GM12878 (cell line): ENCODE results near the gene DNA2. TPM values are rescaled to one million over a fixed set of nuclear protein-coding genes. Genes with fewer than 3 reads are reported as not detected.

Experiments used
- ATAC-seq: fragments of 200-7000 bp; cut with Tn5 transposase; 3 replicates; pipeline ENCODE4 v1.9.1; 2020; ENCODE audit warnings: mild to moderate bottlenecking, moderate library complexity
- BruUV-seq: library from RNA; stranded (reverse); fragments of 400-500 nt; replicated peaks from 2 replicates; lab custom pipeline; 2021; lab: Mats Ljungman, UMichigan
- CTCF ChIA-PET: fragments of 300-600 bp; sonication (Branson Sonifier 250); formaldehyde crosslinking; extraction: SDS; loops from one replicate; lab custom pipeline; 2021; ENCODE audit warnings: inconsistent platforms; lab: Yijun Ruan, JAX
- POLR2A ChIA-PET: fragments of 350-600 bp; formaldehyde crosslinking; extraction: SDS; loops from one replicate; lab custom pipeline; 2021; ENCODE audit warnings: inconsistent platforms; lab: Charles Lee
- RAD21 ChIA-PET: fragments of 300-600 bp; sonication (Branson Sonifier 250); formaldehyde crosslinking; loops from one replicate; lab custom pipeline; 2023; ENCODE audit warnings: antibody characterized with exemption; ENCODE audit not compliant: unreplicated experiment; lab: Charles Lee
- SMC1A ChIA-PET: fragments of 300-600 bp; sonication (Branson Sonifier 250); formaldehyde crosslinking; loops from one replicate; lab custom pipeline; 2023; ENCODE audit not compliant: unreplicated experiment, uncharacterized antibody; lab: Charles Lee
- DNase-seq: peaks from one replicate; pipeline ENCODE4 v3.0.0-alpha.2; 2011; ENCODE audit warnings: low read depth, low spot score
- FAIRE-seq: peaks from 3 replicates; lab custom pipeline; 2011; peaks lifted over from hg19 to GRCh38; lab: Jason Lieb, UNC
- H2AFZ ChIP-seq: 2 replicates; pipeline ENCODE4 v1.6.0; 2011; ENCODE audit warnings: low read depth, low read length, control low read depth; ENCODE audit not compliant: control insufficient read depth
- H3K27ac ChIP-seq: 2 replicates; pipeline ENCODE4 v1.5.1; 2011; ENCODE audit warnings: control low read depth; ENCODE audit not compliant: control insufficient read depth, insufficient read depth
- H3K27me3 ChIP-seq, 2 experiments: replicated peaks in 1 of 2; 2 replicates each; pipeline versions ENCODE4 v1.6.0 to v1.6.1; 2011; ENCODE audit warnings: low read length in 1 of 2; ENCODE audit not compliant: control insufficient read depth in 2 of 2, insufficient read depth in 2 of 2
- H3K36me3 ChIP-seq, 2 experiments: 2 replicates each; pipeline ENCODE4 v1.5.1; 2011; ENCODE audit warnings: low read length in 1 of 2; ENCODE audit not compliant: control insufficient read depth in 2 of 2, insufficient read depth in 2 of 2
- H3K4me1 ChIP-seq: 2 replicates; pipeline ENCODE4 v1.6.1; 2011; ENCODE audit warnings: mild to moderate bottlenecking, low read length, moderate library complexity, mixed read lengths; ENCODE audit not compliant: control insufficient read depth, insufficient read depth
- H3K4me2 ChIP-seq: 2 replicates; pipeline ENCODE4 v1.6.0; 2011; ENCODE audit warnings: control low read depth; ENCODE audit not compliant: control insufficient read depth, insufficient read depth
- H3K4me3 ChIP-seq: fragments of 200-600 bp; sonication (generic); 2 replicates; pipeline ENCODE4 v1.5.1; 2016
- H3K79me2 ChIP-seq: 2 replicates; pipeline ENCODE4 v1.6.0; 2011; ENCODE audit warnings: low read length; ENCODE audit not compliant: control insufficient read depth, insufficient read depth
- H3K9ac ChIP-seq: 2 replicates; pipeline ENCODE4 v1.8.0; 2011; ENCODE audit warnings: low read length, control low read depth, mixed read lengths; ENCODE audit not compliant: control insufficient read depth, insufficient read depth
- H3K9me3 ChIP-seq: replicated peaks from 3 replicates; pipeline ENCODE4 v1.5.1; 2011; ENCODE audit warnings: mild to moderate bottlenecking, low read length; ENCODE audit not compliant: control insufficient read depth, insufficient read depth
- H4K20me1 ChIP-seq: 2 replicates; pipeline ENCODE4 v1.6.0; 2011; ENCODE audit not compliant: control insufficient read depth, insufficient read depth
- BCL3 ChIP-seq: IDR thresholded peaks from 2 replicates; pipeline ENCODE4 v1.6.1; 2011; ENCODE audit warnings: borderline replicate concordance, low read depth, mild to moderate bottlenecking, moderate library complexity, low read length; ENCODE audit not compliant: insufficient read depth, poor library complexity, severe bottlenecking
- BMI1 ChIP-seq: fragments of 450-650 bp; IDR thresholded peaks from 2 replicates; pipeline ENCODE4 v1.6.1; 2016; ENCODE audit warnings: mild to moderate bottlenecking, moderate library complexity, borderline replicate concordance
- CEBPB ChIP-seq, 2 experiments: fragments of 150-350 bp in 1 of 2; IDR thresholded peaks; 2 replicates each; pipeline ENCODE4 v1.6.1; 2012 to 2014; ENCODE audit warnings: low read depth in 2 of 2, low read length in 2 of 2, borderline replicate concordance in 1 of 2, inconsistent platforms in 1 of 2
- EED ChIP-seq: sonication (generic); IDR thresholded peaks from 2 replicates; pipeline ENCODE4 v1.6.1; 2016; ENCODE audit warnings: antibody characterized with exemption, low read depth
- EP300 ChIP-seq, 2 experiments: fragments of 150-350 bp in 1 of 2; IDR thresholded peaks; 2 replicates each; pipeline ENCODE4 v1.6.1; 2011 to 2012; ENCODE audit warnings: low read depth in 2 of 2, low read length in 2 of 2, borderline replicate concordance in 1 of 2, improper control_type of control experiment in 1 of 2, inconsistent platforms in 1 of 2; ENCODE audit not compliant: control insufficient read depth in 1 of 2
- ETV6 ChIP-seq, 2 experiments: fragments of 450-650 bp in 1 of 2; IDR thresholded peaks in 1 of 2; conservative IDR thresholded peaks in 1 of 2; 2 replicates each; pipeline ENCODE4 v1.6.1; 2014; ENCODE audit warnings: antibody characterized with exemption in 1 of 2, borderline replicate concordance in 1 of 2, low read depth in 1 of 2, mild to moderate bottlenecking in 1 of 2, moderate library complexity in 1 of 2
- JUNB ChIP-seq: IDR thresholded peaks from 2 replicates; pipeline ENCODE4 v1.6.1; 2016; ENCODE audit warnings: antibody characterized with exemption, mild to moderate bottlenecking
- NFIC ChIP-seq: IDR thresholded peaks from 2 replicates; pipeline ENCODE4 v1.6.1; 2012; ENCODE audit warnings: low read depth, mild to moderate bottlenecking, inconsistent platforms, low read length, moderate library complexity
- PAX8 ChIP-seq: fragments of 450-650 bp; IDR thresholded peaks from 2 replicates; pipeline ENCODE4 v1.6.1; 2017; ENCODE audit warnings: mild to moderate bottlenecking, moderate library complexity
- POLR2A ChIP-seq: IDR thresholded peaks from 2 replicates; pipeline ENCODE4 v1.6.1; 2011; ENCODE audit warnings: low read depth, mild to moderate bottlenecking, low read length
- POLR2AphosphoS5 ChIP-seq: IDR thresholded peaks from 2 replicates; pipeline ENCODE4 v1.6.1; 2011; ENCODE audit warnings: mild to moderate bottlenecking, low read length, inconsistent platforms
- RELA ChIP-seq: fragments of 450-650 bp; IDR thresholded peaks from 2 replicates; pipeline ENCODE4 v1.8.0; 2014; ENCODE audit warnings: borderline replicate concordance; ENCODE audit not compliant: partially characterized antibody
- SREBF1 ChIP-seq: IDR thresholded peaks from 2 replicates; pipeline ENCODE4 v1.6.1; 2012; ENCODE audit warnings: mild to moderate bottlenecking, low read length
- STAT1 ChIP-seq: fragments of 450-650 bp; conservative IDR thresholded peaks from 2 replicates; pipeline ENCODE4 v1.6.1; 2014; ENCODE audit warnings: antibody characterized with exemption, mild to moderate bottlenecking
- STAT3 ChIP-seq: IDR thresholded peaks from 2 replicates; pipeline ENCODE4 v1.6.1; 2011; ENCODE audit warnings: low read depth, low read length, improper control_type of control experiment
- SUPT20H ChIP-seq: IDR thresholded peaks from 2 replicates; pipeline ENCODE4 v1.6.1; 2011; ENCODE audit warnings: low read depth, mild to moderate bottlenecking, low read length, moderate library complexity, borderline replicate concordance; ENCODE audit not compliant: control insufficient read depth
- WGBS: methylation state at CpG from one replicate; pipeline ENCODE4 v1.1.6; 2016; ENCODE audit warnings: low lambda C conversion rate; ENCODE audit not compliant: insufficient replicate concordance, insufficient coverage; ENCODE audit errors: missing lambda C conversion rate; 5-methylcytosine and 5-hydroxymethylcytosine counted together
- in situ Hi-C: fragments of 300-500 bp; cut with MboI; formaldehyde crosslinking; loops from 9 replicates; pipeline ENCODE4 v1.14.3; 2018; ENCODE audit warnings: mixed read lengths
- intact Hi-C: fragments of 100-400 bp; cut with micrococcal nuclease; formaldehyde crosslinking; loops from one replicate; pipeline ENCODE4 v1.14.2; 2022; ENCODE audit not compliant: unreplicated experiment
- polyA plus RNA-seq, 11 experiments: library from polyadenylated mRNA; depleted of rRNA in 4 of 11; unstranded in 6 of 11; stranded (reverse) in 5 of 11; fragments of >200 nt; fragmentation: Nextera tagmentation in 4 of 11; fragmentation: Illumina TruSeq in 1 of 11; extraction: Ambion mirVana in 4 of 11; extraction: Trizol in 1 of 11; gene quantifications; 1 replicate in 1 of 11; 2 replicates in 10 of 11; pipeline versions ENCODE4 v1.2.1 to v1.2.3, GENCODE V29; 2011 to 2016; ENCODE audit warnings: inconsistent platforms in 2 of 11, missing spikeins in 2 of 11, low read depth in 1 of 11
- total RNA-seq, 4 experiments: library from RNA; depleted of rRNA in 3 of 4; stranded (reverse); fragments of >200 nt in 3 of 4; fragmentation: Illumina TruSeq in 1 of 4; extraction: Trizol in 1 of 4; gene quantifications; 2 replicates each; pipeline versions ENCODE4 v1.2.1 to v1.2.3, GENCODE V29; 2013 to 2021

DNA2 gene
- total and polyA plus RNA-seq, 10 of the 15 experiments (the other 5 are each of a cell fraction or from before 2014, with no cell fraction given) = 17.7 to 41.8 (median 28.4) TPM

GRCh38 chr10:68408898-68409518 is 62.8 kb downstream of the DNA2 start (continued):
- no peak for TF ChIP-seq ETV6 (conservative IDR thresholded peaks at IDR 0.05 in 1 of 2, IDR thresholded peaks at IDR 0.05 in 1 of 2; ENCODE audit: borderline replicate concordance in 1 of 2, low read depth in 1 of 2)
- no peak for TF ChIP-seq POLR2A
- no peak for TF ChIP-seq CEBPB (IDR thresholded peaks at IDR 0.05; ENCODE audit: borderline replicate concordance in 1 of 2, low read depth in 2 of 2, low read length in 2 of 2)
- TF ChIP-seq SREBF1 = no peak

- Histone ChIP-seq H3K27me3 (no peaks in the 10 kb centered on the region), H3K79me2 (peaks cover 29% of the 10 kb centered on the region), H3K27ac (peak within 1 kb of the TSS; percentile 85), H3K4me1 (no peaks in the 10 kb centered on the region), H3K9me3 (no peaks in the 10 kb centered on the region), H2AFZ (peak within 1 kb of the TSS; percentile 91), H3K9ac (peak within 1 kb of the TSS; percentile 91), H3K4me2 (peak within 1 kb of the TSS; percentile 66), H4K20me1 (no peaks in the 10 kb centered on the region), H3K4me3 (peak within 1 kb of the TSS; percentile 79), H3K36me3 (no peaks in the 10 kb centered on the region)
- ChIA-PET SMC1A (interaction anchor here (0.6 kb wide), 1 partner anchor 9 kb away, joined by 3 read pairs; no protein-coding TSS in a partner anchor), POLR2A (interaction anchor here (0.6 kb wide), 2 partner anchors 120 to 314 kb away, joined by 3 to 6 read pairs; partner anchors contain the start of genes CCAR1 and SLC25A16), RAD21 (no interaction called here), CTCF (interaction anchor here (0.6 to 1.5 kb wide), 10 partner anchors 8 to 491 kb away, joined by 3 to 7 read pairs (median 4); no protein-coding TSS in a partner anchor)
- no peak for FAIRE-seq
- BruUV-seq = no TSS peak
- under 1% methylated on average over 42 of the region's 79 CpGs for WGBS
- DNase-seq = peak; percentile 20
- ATAC-seq = peak; percentile 97
- intact Hi-C loops = no loop called here
- in situ Hi-C loops = no loop called here
- TF ChIP-seq STAT3 (no peak), RELA (peak; percentile 47), NFIC (no peak), POLR2AphosphoS5 (0 out of 2 replicates have a peak, but pooled peaks have one; percentile 47), SUPT20H (no peak), EED (no peak), PAX8 (no peak), STAT1 (no peak), BCL3 (no peak), BMI1 (peak; percentile 96), JUNB (no peak), EP300 (IDR thresholded peaks at IDR 0.05; ENCODE audit: borderline replicate concordance in 1 of 2, control insufficient read depth in 1 of 2, low read depth in 2 of 2, low read length in 2 of 2) (no peak)
Observed at GRCh38 chr10:68406815-68407548, 64.8 kb downstream of the DNA2 start, which contains the start of gene RUFY2. Gene RUFY2, minus strand, starts transcription at chr10:68407277. Its CDS starts 88 bp downstream, at chr10:68407189.
